GM10847 (cell line): Measurements from ENCODE around the gene PIGQ.

Experiments
- POLR2A ChIP-seq: IDR thresholded peaks from 2 replicates; pipeline ENCODE4 v1.6.1; 2011; ENCODE audit not compliant: insufficient read length; ENCODE audit errors: extremely low read depth

PIGQ gene

GRCh38 chr16:627454-628239 is 57.9 kb downstream of the PIGQ start:
- no peak for TF ChIP-seq POLR2A

GRCh38 chr16:628321-629061 is 58.7 kb downstream of the PIGQ start:
- no peak for TF ChIP-seq POLR2A

DNA sequence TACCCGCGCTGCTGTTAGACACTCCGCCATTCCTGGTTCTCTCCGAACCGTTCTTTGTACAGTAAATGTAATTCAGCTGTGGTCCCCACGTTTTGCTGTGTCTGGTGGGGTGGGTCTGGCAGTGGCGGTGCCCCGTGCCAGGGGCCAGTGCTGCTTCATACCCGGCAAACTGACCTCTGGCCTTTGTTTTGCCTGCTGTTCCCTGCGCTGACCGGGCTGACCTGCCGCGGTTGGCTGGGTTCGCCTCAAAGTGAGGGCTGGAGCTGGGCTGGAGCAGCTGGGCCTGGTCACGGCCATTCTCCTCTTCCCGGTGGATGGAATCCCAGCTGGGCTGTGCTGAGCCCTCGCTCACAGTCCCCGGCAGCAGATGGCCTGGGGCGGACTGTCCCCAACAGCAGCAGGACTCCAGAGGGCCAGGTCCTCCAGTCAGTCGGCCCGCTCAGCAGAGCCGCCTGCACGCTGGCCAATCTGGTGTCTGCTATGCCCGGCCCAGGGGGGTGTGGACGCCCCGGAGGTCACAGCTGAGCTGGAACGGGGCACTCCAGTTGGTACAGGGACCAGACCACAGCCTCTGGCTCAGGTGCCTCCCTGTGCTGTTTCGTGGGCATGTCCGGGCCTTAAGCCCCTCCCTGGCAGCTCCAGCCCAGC is 59.5 kb downstream of the PIGQ start:
- TF ChIP-seq POLR2A = no peak

DNA sequence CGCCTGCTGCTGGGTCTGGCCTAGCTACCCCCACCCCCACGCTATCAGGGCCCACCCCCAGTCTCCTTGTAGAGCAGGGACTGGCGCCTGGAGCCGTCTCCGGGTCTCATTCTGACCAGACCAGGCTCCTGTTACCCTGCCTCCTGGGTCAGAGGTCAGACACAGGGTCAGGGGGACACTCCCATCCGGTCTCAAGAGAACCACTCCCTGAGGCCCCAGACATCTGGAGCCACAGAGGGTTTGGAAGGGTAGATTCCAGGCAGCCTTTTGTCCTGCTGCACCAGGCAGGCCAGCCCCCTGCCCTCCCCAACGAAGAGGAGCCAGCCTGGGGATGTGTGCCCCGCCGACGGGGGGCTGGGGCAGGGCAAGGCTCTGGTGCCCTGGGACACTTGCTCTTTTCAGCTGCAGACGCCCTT is 60.1 kb downstream of the PIGQ start:
- TF ChIP-seq POLR2A = no peak

GRCh38 chr16:630249-630814 is 60.6 kb downstream of the PIGQ start:
- TF ChIP-seq POLR2A = no peak

DNA sequence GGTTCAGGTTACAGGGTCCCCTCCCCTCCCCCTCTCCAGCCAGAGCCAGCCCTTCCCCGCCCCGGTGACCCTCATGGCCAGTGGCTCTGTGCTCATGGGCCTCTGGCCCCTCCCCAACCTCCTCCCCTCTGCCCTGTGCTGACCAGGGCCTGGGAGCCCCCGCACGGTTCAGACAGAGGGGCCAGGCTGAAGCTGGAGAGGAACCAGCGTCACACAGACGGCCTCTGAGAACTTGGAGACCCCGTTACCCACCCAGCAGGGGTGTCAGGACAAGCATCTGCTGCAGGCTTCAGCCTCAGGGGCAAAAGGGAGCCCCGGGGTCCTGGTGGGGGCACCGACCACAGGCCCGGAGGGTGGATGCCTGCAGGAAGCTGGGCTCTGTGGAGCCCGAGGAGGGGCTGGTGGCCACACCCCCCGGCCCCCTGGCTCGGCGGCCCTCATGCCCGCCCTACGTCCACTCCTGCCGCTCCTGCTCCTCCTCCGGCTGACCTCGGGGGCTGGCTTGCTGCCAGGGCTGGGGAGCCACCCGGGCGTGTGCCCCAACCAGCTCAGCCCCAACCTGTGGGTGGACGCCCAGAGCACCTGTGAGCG is 61.1 kb downstream of the PIGQ start, which contains the start of gene WFIKKN1:
Gene WFIKKN1 (plus strand): TSS at position 171 of the 591 bp plus-strand sequence. CDS start 269 bp downstream, at position 440.
- no peak for TF ChIP-seq POLR2A

DNA sequence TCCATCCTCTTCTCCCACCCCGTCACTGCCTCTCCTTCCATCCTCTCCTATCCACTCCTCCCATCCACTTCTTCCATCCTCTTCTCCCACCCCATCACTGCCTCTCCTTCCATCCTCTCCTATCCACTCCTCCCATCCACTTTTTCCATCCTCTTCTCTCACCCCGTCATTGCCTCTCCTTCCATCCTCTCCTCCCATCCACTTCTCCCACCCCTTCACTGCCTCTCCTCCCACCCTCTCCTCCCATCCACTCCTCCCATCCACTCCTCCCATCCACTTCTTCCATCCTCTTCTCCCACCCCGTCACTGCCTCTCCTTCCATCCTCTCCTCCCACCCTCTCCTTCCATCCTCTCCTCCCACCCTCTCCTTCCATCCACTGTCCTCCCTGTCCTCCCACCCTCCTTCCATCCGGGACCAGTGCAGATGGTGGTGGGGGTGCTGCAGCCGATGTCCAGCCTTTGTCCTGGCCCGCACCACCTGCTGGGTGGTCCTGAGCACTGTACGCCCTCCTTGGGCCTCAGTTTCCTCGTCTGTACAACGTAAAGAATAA is 62.1 kb downstream of the PIGQ start:
- TF ChIP-seq POLR2A = no peak

DNA sequence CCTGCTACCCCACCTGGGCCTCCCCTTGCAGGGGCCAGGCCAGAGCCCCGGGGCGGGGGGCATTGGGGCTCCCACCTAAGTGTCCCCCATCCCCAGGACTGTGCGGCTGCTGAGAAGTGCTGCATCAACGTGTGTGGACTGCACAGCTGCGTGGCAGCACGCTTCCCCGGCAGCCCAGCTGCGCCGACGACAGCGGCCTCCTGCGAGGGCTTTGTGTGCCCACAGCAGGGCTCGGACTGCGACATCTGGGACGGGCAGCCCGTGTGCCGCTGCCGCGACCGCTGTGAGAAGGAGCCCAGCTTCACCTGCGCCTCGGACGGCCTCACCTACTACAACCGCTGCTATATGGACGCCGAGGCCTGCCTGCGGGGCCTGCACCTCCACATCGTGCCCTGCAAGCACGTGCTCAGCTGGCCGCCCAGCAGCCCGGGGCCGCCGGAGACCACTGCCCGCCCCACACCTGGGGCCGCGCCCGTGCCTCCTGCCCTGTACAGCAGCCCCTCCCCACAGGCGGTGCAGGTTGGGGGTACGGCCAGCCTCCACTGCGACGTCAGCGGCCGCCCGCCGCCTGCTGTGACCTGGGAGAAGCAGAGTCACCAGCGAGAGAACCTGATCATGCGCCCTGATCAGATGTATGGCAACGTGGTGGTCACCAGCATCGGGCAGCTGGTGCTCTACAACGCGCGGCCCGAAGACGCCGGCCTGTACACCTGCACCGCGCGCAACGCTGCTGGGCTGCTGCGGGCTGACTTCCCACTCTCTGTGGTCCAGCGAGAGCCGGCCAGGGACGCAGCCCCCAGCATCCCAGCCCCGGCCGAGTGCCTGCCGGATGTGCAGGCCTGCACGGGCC is 62.9 kb downstream of the PIGQ start:
- TF ChIP-seq POLR2A = no peak

DNA sequence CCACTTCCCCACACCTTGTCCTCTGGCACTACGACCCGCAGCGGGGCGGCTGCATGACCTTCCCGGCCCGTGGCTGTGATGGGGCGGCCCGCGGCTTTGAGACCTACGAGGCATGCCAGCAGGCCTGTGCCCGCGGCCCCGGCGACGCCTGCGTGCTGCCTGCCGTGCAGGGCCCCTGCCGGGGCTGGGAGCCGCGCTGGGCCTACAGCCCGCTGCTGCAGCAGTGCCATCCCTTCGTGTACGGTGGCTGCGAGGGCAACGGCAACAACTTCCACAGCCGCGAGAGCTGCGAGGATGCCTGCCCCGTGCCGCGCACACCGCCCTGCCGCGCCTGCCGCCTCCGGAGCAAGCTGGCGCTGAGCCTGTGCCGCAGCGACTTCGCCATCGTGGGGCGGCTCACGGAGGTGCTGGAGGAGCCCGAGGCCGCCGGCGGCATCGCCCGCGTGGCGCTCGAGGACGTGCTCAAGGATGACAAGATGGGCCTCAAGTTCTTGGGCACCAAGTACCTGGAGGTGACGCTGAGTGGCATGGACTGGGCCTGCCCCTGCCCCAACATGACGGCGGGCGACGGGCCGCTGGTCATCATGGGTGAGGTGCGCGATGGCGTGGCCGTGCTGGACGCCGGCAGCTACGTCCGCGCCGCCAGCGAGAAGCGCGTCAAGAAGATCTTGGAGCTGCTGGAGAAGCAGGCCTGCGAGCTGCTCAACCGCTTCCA is 63.7 kb downstream of the PIGQ start:
- no peak for TF ChIP-seq POLR2A
